Lower leg skin (tissue), 3 donors: ENCODE measurements around the gene RNH1.

ENCODE experiments used
- CTCF ChIP-seq, 3 donors: fragments of 450-650 bp; IDR thresholded peaks; one replicate each; pipeline ENCODE4 v1.5.1; 2016; ENCODE audit warnings: antibody characterized with exemption in 3 of 3, mild to moderate bottlenecking in 3 of 3, moderate library complexity in 2 of 3
- POLR2A ChIP-seq, 2 donors: fragments of 450-650 bp; IDR thresholded peaks; one replicate each; pipeline ENCODE4 v1.6.1; 2016 to 2017; ENCODE audit warnings: antibody characterized with exemption in 2 of 2, mild to moderate bottlenecking in 1 of 2, moderate library complexity in 1 of 2

- no peak for TF ChIP-seq POLR2A (IDR thresholded peaks at IDR 0.05)
- no peak for TF ChIP-seq CTCF (IDR thresholded peaks at IDR 0.05)
Measured at GRCh38 chr11:491358-491757, 15.7 kb downstream of the RNH1 start.
